ENCODE data around the gene CTNNA2. TPM values are rescaled to one million over a fixed set of nuclear protein-coding genes. Genes with fewer than 3 reads are reported as not detected.

The CTNNA2 gene
- total RNA-seq, 2 donors from 2014 or later, result not detected

- no peak overlapping the region for H3K27ac Mint-ChIP-seq
- H3K4me3 Mint-ChIP-seq, result no peak overlapping the region
- H3K36me3 Mint-ChIP-seq (ENCODE audit: low read depth), result no peaks in the 10 kb centered on the region
- H3K4me1 Mint-ChIP-seq, result no peaks in the 10 kb centered on the region
- no peaks in the 10 kb centered on the region for H3K27me3 Mint-ChIP-seq
- ATAC-seq (replicated peaks), result no peak
- H3K9me3 Mint-ChIP-seq, result peaks cover 13% of the 10 kb centered on the region
Measured at GRCh38 chr2:79711098-79711497, 198.2 kb downstream of the CTNNA2 start.

DNA sequence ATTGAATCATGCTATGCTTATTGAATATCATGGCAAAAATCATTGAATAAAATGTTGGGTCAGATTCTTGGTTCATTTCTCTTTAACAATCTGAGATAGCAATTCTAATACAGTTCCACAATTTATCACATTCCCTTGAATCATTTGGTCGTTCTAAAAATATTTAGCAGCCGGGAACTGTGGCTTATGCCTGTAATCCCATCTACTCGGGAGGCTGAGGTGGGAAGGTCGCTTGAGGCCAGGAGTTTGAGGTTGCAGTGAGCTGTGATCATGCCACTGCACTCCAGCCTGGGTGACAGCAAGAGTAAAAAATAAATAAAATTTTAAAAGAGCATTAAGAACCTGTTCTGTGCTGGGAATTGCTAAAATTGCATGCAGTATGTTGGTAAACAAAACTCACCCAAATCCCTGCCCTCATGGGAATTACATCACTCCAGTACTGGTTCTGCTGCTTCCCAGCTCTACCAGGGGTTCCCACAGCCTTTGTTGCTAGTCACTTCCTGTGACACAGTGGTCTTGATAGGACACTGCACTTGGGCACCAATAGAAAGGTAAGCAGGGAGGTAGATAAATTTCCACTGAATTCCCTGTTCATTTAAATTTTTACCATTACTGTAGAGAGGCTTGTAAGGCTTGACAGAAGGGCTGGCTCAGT lies 200.4 kb downstream of the CTNNA2 start:
- no peak for ATAC-seq (replicated peaks)
- no peaks in the 10 kb centered on the region for H3K36me3 Mint-ChIP-seq (ENCODE audit: low read depth)

DNA sequence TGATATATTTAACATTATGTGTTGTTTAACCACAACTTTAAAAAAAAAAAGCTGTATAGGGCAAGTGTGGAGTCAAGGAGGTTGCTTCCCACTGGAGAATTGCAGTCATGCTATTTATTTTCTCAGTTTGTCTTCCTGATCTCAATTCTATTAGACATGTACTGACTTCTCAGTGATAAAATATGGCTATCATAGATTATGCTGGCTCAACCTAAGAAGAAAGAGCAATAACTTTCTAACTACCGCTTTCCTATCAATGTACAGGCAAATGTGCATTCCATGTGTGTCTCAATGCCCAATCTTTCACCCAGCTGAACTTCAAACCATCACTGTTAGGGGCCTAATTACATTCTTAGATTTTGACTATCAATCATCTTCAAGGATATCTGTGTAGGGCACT lies 201.4 kb downstream of the CTNNA2 start:
- no peaks in the 10 kb centered on the region for H3K27me3 Mint-ChIP-seq
- no peak for ATAC-seq (replicated peaks)
- H3K4me3 Mint-ChIP-seq, result no peak overlapping the region
- H3K36me3 Mint-ChIP-seq (ENCODE audit: low read depth), result no peaks in the 10 kb centered on the region
- no peak overlapping the region for H3K27ac Mint-ChIP-seq
- H3K4me1 Mint-ChIP-seq, result no peaks in the 10 kb centered on the region
- H3K9me3 Mint-ChIP-seq, result peaks cover 9% of the 10 kb centered on the region

More for the DNA sequence above, 200.4 kb downstream of the CTNNA2 start:
- Mint-ChIP-seq H3K27me3 (no peaks in the 10 kb centered on the region), H3K27ac (no peak overlapping the region), H3K9me3 (peaks cover 10% of the 10 kb centered on the region), H3K4me1 (no peaks in the 10 kb centered on the region), H3K4me3 (no peak overlapping the region)

- Mint-ChIP-seq H3K27me3 (no peaks in the 10 kb centered on the region), H3K36me3 (ENCODE audit: low read depth) (no peaks in the 10 kb centered on the region), H3K4me1 (no peaks in the 10 kb centered on the region), H3K27ac (no peak overlapping the region), H3K9me3 (peaks cover 4% of the 10 kb centered on the region), H3K4me3 (no peak overlapping the region)
- ATAC-seq (replicated peaks), result no peak
Measured at GRCh38 chr2:79715338-79715737, 202.5 kb downstream of the CTNNA2 start.

DNA sequence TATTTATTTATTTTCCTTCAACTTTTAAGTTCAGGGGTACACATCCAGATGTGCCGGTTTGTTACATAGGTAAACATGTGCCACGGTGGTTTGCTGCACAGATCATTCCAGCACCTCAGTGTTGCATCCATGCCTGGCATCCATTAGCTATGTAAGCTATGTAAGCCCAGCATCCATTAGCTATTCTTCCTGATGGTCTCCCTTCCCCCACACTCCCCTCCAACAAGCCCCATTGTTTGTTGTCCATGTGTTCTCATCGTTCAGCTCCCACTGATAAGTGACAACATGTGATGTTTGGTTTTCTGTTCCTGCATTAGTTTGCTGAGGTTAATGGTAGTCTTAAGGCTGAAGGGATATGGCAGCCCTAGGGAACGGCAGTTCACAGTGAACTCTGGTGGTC lies 203.4 kb downstream of the CTNNA2 start:
- no peaks in the 10 kb centered on the region for H3K36me3 Mint-ChIP-seq (ENCODE audit: low read depth)
- no peak overlapping the region for H3K27ac Mint-ChIP-seq
- no peaks in the 10 kb centered on the region for H3K4me1 Mint-ChIP-seq
- peaks cover 2% of the 10 kb centered on the region for H3K9me3 Mint-ChIP-seq
- no peaks in the 10 kb centered on the region for H3K27me3 Mint-ChIP-seq
- no peak for ATAC-seq (replicated peaks)
- H3K4me3 Mint-ChIP-seq, result no peak overlapping the region

DNA sequence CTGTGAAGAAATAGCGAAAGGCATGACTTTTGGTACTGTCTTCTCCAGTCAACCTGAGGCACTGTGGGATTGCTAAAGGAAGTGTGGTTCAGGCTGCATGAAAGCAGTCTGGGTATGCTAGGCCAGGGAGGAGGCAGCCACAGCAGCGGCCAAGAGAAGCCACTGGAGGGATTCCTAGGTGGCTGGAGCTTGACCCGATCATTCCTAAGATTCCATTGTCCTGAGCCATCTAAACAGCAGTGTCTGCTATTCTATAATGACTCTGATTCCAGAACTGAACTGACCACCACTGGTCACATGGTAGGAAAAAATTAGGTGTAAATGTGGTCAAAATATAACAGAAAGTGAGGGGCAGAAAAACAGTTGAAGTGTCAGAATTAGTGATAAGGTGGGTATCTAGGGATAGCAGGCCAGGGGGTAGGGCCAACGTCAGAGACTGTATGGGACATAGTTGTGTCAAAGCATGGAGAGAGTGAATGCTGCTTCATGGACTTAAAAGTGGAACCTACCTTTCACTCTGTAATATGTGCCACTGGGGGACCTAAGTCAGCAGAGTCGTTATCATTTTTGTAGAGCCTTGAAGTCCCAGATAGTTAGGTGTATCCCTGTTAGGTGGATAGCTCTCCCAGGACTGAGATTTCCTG lies 204.6 kb downstream of the CTNNA2 start:
- no peaks in the 10 kb centered on the region for H3K4me1 Mint-ChIP-seq
- H3K36me3 Mint-ChIP-seq (ENCODE audit: low read depth), result no peaks in the 10 kb centered on the region
- ATAC-seq (replicated peaks), result no peak
- no peak overlapping the region for H3K4me3 Mint-ChIP-seq
- H3K27me3 Mint-ChIP-seq, result no peaks in the 10 kb centered on the region
- H3K27ac Mint-ChIP-seq, result no peak overlapping the region
- H3K9me3 Mint-ChIP-seq, result peaks cover 3% of the 10 kb centered on the region

- ATAC-seq (replicated peaks), result no peak
- H3K9me3 Mint-ChIP-seq, result peaks cover 7% of the 10 kb centered on the region
- H3K4me3 Mint-ChIP-seq, result no peak overlapping the region
- H3K4me1 Mint-ChIP-seq, result no peaks in the 10 kb centered on the region
- no peak overlapping the region for H3K27ac Mint-ChIP-seq
- no peaks in the 10 kb centered on the region for H3K36me3 Mint-ChIP-seq (ENCODE audit: low read depth)
- H3K27me3 Mint-ChIP-seq, result no peaks in the 10 kb centered on the region
Measured at GRCh38 chr2:79721061-79721460, 208.2 kb downstream of the CTNNA2 start.

DNA sequence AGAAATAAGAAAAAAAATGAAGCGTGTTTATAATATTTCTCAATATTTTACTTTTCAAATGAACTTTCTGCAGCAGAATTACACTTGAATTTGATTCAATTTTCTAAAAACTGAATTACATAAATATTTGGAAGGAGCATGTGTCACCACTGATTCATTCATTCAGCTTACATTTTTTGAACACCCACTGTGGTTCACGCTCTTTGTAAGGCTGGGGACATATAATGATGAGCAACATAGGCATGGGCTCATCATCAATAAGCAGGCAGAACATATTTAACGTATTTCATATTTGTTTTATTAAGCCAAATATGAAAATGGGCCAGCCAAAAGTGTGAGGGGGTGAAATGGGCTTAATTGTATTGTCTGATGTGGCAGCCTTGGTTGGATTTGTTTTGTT lies 209.1 kb downstream of the CTNNA2 start:
- H3K27me3 Mint-ChIP-seq, result no peaks in the 10 kb centered on the region
- peaks cover 7% of the 10 kb centered on the region for H3K9me3 Mint-ChIP-seq
- no peak for ATAC-seq (replicated peaks)
- H3K27ac Mint-ChIP-seq, result no peak overlapping the region
- H3K36me3 Mint-ChIP-seq (ENCODE audit: low read depth), result no peaks in the 10 kb centered on the region
- no peaks in the 10 kb centered on the region for H3K4me1 Mint-ChIP-seq
- no peak overlapping the region for H3K4me3 Mint-ChIP-seq

- Mint-ChIP-seq H3K36me3 (ENCODE audit: low read depth) (no peaks in the 10 kb centered on the region), H3K4me3 (no peak overlapping the region), H3K27me3 (no peaks in the 10 kb centered on the region), H3K9me3 (peaks cover 7% of the 10 kb centered on the region), H3K27ac (no peak overlapping the region), H3K4me1 (no peaks in the 10 kb centered on the region)
- no peak for ATAC-seq (replicated peaks)
Measured at GRCh38 chr2:79723830-79724229, 211.0 kb downstream of the CTNNA2 start.

DNA sequence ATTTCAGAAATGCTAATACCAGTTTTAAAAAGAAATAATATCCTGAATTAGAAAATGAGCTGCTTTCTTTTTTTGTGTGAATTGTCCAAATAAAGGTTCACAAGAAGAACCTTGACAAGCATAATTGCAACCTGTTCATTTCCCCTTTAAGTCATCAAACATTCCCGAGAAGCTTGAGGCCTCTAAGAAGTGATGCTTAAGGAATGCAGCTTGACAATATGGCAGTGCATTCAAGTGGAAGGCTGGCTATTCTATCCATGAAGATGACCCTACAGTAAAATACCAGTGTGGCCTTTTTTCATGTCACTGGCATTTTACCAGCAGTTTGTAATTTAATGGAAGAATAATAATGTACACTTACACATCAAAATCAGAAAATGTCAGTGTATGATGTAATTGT lies 216.7 kb downstream of the CTNNA2 start:
- no peak overlapping the region for H3K4me3 Mint-ChIP-seq
- H3K36me3 Mint-ChIP-seq (ENCODE audit: low read depth), result no peaks in the 10 kb centered on the region
- H3K9me3 Mint-ChIP-seq, result peaks cover 8% of the 10 kb centered on the region
- no peaks in the 10 kb centered on the region for H3K27me3 Mint-ChIP-seq
- ATAC-seq (replicated peaks), result no peak
- H3K4me1 Mint-ChIP-seq, result no peaks in the 10 kb centered on the region
- H3K27ac Mint-ChIP-seq, result no peak overlapping the region

GRCh38 chr2:79734518-79734917 lies 221.7 kb downstream of the CTNNA2 start:
- no peaks in the 10 kb centered on the region for H3K36me3 Mint-ChIP-seq (ENCODE audit: low read depth)
- H3K4me1 Mint-ChIP-seq, result no peaks in the 10 kb centered on the region
- H3K27ac Mint-ChIP-seq, result no peak overlapping the region
- H3K27me3 Mint-ChIP-seq, result no peaks in the 10 kb centered on the region
- H3K4me3 Mint-ChIP-seq, result no peak overlapping the region
- peaks cover 13% of the 10 kb centered on the region for H3K9me3 Mint-ChIP-seq
- no peak for ATAC-seq (replicated peaks)

DNA sequence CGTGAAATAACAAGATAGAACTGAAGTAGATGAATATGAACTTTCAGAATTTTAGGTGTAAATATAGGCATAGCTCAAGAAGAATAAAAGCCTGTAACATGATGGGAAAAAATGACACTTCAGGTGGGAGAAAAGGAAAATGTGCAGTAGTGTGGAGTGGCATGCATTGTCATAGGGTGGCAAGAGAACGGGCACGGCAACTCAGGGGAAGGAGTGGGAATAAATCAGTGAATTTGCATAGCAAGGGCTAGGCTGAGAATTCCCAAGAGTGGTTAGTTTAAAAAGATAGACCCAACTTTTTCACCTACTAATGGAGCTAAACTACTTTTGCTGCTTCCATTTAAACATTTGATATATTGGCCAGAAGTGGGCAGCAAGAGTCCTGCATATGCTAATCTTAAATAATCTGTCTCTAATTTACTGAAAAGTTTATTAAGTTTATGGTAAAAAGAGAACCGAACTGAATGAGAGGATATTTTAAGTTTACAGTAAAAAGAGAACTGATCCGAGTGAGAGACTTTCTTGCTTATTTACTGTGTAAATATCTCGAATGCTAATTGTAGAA lies 228.1 kb downstream of the CTNNA2 start:
- Mint-ChIP-seq H3K4me3 (no peak overlapping the region), H3K27ac (no peak overlapping the region), H3K27me3 (no peaks in the 10 kb centered on the region), H3K4me1 (no peaks in the 10 kb centered on the region), H3K9me3 (peaks cover 20% of the 10 kb centered on the region), H3K36me3 (ENCODE audit: low read depth) (no peaks in the 10 kb centered on the region)
- no peak for ATAC-seq (replicated peaks)

DNA sequence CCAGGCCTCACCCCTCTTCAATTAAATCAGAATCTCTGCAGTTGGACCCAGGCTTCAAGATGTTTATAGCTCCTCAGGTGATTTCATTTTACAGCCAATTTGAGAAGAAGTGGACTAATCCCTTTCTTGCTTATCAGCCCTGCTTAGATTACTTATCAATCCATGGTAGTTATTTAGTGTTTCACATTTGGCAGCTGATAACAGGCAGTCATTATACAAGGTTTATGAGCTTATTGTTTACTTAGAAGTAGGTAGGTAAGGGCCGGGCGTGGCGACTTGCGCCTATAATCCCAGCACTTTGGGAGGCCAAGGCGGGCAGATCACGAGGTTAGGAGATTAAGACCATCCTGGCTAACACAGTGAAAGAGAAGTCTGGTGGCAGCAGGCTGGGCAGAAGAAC lies 237.5 kb downstream of the CTNNA2 start:
- ATAC-seq (replicated peaks), result no peak
- Mint-ChIP-seq H3K9me3 (peaks cover 20% of the 10 kb centered on the region), H3K36me3 (ENCODE audit: low read depth) (no peaks in the 10 kb centered on the region), H3K4me1 (no peaks in the 10 kb centered on the region), H3K27ac (no peak overlapping the region), H3K4me3 (no peak overlapping the region), H3K27me3 (no peaks in the 10 kb centered on the region)

DNA sequence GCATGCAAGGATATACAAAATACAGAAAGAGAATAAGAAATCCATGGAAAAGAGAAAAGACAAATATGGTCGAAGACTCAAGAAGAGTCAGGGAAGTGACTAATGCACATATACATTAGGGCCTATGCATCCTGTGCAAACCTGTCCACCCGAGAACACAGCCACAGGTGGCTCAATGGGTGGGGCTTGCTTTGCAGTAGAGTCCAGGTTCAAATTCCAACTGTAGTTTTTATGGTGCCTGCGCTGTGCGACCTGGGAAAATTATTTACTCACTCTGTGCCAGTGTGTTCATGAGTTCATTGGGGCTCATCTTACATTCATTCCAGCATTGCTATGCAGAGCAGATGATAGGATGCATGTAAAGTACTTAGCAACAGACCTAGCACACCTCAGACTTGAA lies 244.7 kb downstream of the CTNNA2 start:
- Mint-ChIP-seq H3K36me3 (ENCODE audit: low read depth) (no peaks in the 10 kb centered on the region), H3K4me3 (no peak overlapping the region), H3K27ac (no peak overlapping the region), H3K4me1 (no peaks in the 10 kb centered on the region), H3K27me3 (no peaks in the 10 kb centered on the region), H3K9me3 (peaks cover 11% of the 10 kb centered on the region)
- no peak for ATAC-seq (replicated peaks)

DNA sequence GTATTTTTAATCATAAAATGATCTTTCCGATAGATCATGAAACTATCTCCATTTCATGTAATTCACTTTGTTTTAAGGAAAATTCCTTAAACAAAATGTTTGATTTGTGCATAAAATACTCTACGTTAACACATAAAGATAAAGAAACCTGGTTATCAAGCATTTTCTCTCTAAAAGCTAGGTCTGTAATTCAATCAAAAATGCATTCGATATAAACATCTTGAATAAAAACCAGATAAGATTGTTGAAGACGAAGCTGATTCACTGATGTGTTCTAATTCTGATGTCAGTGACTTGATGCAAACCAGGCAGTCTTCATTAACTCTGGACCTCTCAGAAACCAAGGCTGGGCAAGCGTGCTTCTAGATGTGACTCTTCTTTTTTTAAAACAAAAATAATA lies 245.2 kb downstream of the CTNNA2 start:
- Mint-ChIP-seq H3K4me3 (no peak overlapping the region), H3K36me3 (ENCODE audit: low read depth) (no peaks in the 10 kb centered on the region), H3K27me3 (no peaks in the 10 kb centered on the region)

More for the DNA sequence above, 245.2 kb downstream of the CTNNA2 start:
- H3K4me1 Mint-ChIP-seq, result no peaks in the 10 kb centered on the region
- peaks cover 9% of the 10 kb centered on the region for H3K9me3 Mint-ChIP-seq
- ATAC-seq (replicated peaks), result no peak
- H3K27ac Mint-ChIP-seq, result no peak overlapping the region

Data from activated T-helper 17 cell treated with anti-CD3 and anti-CD28 coated beads, Interleukin-2, amount 50 U/mL, for 72 hours (primary cell).